Transverse colon (tissue), 4 donors: ENCODE data around the gene PCNT.

Experiments
- EP300 ChIP-seq: sonication (generic); formaldehyde crosslinking; IDR thresholded peaks from one replicate; pipeline ENCODE4 v1.6.1; 2017; ENCODE audit warnings: antibody characterized with exemption, low read depth
- POLR2A ChIP-seq: fragments of 450-650 bp; IDR thresholded peaks from one replicate; pipeline ENCODE4 v1.6.1; 2016; ENCODE audit warnings: antibody characterized with exemption, mild to moderate bottlenecking, moderate library complexity
- POLR2AphosphoS5 ChIP-seq, 3 donors: sonication (generic); formaldehyde crosslinking; IDR thresholded peaks; one replicate each; pipeline ENCODE4 v1.6.1; 2016; ENCODE audit warnings: antibody characterized with exemption in 3 of 3
- TF ChIP-seq, protein P1 (sequence below), 5 experiments: fragments of 200-600 bp in 3 of 5; fragments of 450-650 bp in 2 of 5; sonication (generic) in 3 of 5; IDR thresholded peaks; 1 replicate in 2 of 5; 2 replicates in 3 of 5; pipeline ENCODE4 v1.5.1; 2016 to 2017; ENCODE audit warnings: antibody characterized with exemption in 5 of 5, inconsistent platforms in 3 of 5, mild to moderate bottlenecking in 2 of 5, moderate library complexity in 1 of 5

DNA sequence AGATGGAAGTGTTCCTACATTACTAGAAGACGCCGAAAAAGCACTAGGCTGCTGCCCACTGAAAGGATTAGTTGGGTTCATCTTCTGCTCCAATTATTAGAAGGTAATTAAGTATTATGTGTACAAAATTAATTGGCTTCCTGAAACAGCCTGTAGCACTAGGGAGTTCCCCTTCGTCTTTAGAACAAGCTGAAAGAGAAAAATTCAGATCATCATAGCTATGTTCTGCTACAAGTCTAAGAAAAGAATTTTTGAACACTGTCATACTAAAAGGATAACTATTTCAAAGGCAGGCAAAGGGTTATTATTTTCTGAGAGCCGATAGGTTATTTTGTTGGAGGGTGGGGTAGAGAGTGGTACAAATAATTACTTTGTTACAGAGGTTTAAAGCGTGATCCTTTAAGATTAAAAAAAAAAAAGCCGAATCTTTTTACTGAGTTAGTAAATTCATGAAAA is 38.7 kb upstream of the PCNT start, which contains the start of gene MCM3AP:
- TF ChIP-seq, protein P1, sequence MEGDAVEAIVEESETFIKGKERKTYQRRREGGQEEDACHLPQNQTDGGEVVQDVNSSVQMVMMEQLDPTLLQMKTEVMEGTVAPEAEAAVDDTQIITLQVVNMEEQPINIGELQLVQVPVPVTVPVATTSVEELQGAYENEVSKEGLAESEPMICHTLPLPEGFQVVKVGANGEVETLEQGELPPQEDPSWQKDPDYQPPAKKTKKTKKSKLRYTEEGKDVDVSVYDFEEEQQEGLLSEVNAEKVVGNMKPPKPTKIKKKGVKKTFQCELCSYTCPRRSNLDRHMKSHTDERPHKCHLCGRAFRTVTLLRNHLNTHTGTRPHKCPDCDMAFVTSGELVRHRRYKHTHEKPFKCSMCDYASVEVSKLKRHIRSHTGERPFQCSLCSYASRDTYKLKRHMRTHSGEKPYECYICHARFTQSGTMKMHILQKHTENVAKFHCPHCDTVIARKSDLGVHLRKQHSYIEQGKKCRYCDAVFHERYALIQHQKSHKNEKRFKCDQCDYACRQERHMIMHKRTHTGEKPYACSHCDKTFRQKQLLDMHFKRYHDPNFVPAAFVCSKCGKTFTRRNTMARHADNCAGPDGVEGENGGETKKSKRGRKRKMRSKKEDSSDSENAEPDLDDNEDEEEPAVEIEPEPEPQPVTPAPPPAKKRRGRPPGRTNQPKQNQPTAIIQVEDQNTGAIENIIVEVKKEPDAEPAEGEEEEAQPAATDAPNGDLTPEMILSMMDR (IDR thresholded peaks at IDR 0.05): no peak
- TF ChIP-seq POLR2A (no peak), EP300 (no peak), POLR2AphosphoS5 (IDR thresholded peaks at IDR 0.05) (no peak)
